ENCODE data around the gene RNF223. TPM values are rescaled to one million over a fixed set of nuclear protein-coding genes. Genes with fewer than 3 reads are reported as not detected.

RNF223 gene
- total and polyA plus RNA-seq, 2 donors from 2014 or later: 0.28 to 2.3 TPM

DNA sequence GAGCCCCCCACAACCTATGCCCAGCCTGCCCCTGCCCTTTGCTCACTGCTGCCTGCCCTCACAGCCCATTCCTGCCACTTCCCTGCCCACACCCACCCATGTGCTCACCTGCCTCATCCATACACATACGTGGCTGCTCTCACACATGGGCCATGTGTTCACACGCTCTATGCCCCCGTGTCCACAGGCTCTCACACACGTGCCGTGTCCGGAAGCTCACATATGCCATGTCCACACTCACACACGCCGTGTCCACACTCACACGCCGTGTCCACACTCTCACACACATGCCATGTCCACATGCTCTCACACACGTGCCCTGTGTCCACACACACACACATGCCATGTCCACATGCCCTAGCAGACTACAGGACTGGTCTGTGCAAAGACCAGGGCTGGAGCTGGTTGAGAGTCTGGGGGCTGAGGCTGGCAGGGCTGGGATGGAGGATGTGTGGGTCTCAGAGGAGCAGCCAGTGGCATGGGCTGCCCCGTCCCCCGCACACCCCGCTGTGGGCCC, 583 bp upstream of the RNF223 start:
- peak in 1 of 5 donors; percentile 49 for DNase-seq
- Histone ChIP-seq H3K4me3 (ENCODE audit: low read length in 3 of 3) (no peak overlapping the region), H3K27me3 (ENCODE audit: control insufficient read depth, insufficient read depth, low read length) (no peaks in the 10 kb centered on the region), H3K36me3 (ENCODE audit: control insufficient read depth in 2 of 3, insufficient read depth in 3 of 3, low read length in 3 of 3) (no peaks in the 10 kb centered on the region), H3K4me1 (ENCODE audit: control insufficient read depth in 2 of 3, insufficient read depth in 2 of 3, low read depth in 1 of 3, low read length in 3 of 3) (peaks cover 0 to 4% (median 0%) of the 10 kb centered on the region in 3 donors), H3K9me3 (ENCODE audit: control insufficient read depth in 2 of 3, insufficient read depth in 1 of 3, low read length in 3 of 3) (no peaks in the 10 kb centered on the region), H3K9ac (ENCODE audit: low read length in 3 of 3) (no peak overlapping the region), H3K27ac (ENCODE audit: low read depth in 2 of 2, low read length in 2 of 2) (no peak overlapping the region)
- TF ChIP-seq, protein P1, sequence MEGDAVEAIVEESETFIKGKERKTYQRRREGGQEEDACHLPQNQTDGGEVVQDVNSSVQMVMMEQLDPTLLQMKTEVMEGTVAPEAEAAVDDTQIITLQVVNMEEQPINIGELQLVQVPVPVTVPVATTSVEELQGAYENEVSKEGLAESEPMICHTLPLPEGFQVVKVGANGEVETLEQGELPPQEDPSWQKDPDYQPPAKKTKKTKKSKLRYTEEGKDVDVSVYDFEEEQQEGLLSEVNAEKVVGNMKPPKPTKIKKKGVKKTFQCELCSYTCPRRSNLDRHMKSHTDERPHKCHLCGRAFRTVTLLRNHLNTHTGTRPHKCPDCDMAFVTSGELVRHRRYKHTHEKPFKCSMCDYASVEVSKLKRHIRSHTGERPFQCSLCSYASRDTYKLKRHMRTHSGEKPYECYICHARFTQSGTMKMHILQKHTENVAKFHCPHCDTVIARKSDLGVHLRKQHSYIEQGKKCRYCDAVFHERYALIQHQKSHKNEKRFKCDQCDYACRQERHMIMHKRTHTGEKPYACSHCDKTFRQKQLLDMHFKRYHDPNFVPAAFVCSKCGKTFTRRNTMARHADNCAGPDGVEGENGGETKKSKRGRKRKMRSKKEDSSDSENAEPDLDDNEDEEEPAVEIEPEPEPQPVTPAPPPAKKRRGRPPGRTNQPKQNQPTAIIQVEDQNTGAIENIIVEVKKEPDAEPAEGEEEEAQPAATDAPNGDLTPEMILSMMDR (IDR thresholded peaks at IDR 0.05; ENCODE audit: borderline replicate concordance, extremely low read depth, insufficient read depth): no peak
- intact Hi-C loops (cut with DNase I): no loop called here
- FAIRE-seq: no peak

DNA sequence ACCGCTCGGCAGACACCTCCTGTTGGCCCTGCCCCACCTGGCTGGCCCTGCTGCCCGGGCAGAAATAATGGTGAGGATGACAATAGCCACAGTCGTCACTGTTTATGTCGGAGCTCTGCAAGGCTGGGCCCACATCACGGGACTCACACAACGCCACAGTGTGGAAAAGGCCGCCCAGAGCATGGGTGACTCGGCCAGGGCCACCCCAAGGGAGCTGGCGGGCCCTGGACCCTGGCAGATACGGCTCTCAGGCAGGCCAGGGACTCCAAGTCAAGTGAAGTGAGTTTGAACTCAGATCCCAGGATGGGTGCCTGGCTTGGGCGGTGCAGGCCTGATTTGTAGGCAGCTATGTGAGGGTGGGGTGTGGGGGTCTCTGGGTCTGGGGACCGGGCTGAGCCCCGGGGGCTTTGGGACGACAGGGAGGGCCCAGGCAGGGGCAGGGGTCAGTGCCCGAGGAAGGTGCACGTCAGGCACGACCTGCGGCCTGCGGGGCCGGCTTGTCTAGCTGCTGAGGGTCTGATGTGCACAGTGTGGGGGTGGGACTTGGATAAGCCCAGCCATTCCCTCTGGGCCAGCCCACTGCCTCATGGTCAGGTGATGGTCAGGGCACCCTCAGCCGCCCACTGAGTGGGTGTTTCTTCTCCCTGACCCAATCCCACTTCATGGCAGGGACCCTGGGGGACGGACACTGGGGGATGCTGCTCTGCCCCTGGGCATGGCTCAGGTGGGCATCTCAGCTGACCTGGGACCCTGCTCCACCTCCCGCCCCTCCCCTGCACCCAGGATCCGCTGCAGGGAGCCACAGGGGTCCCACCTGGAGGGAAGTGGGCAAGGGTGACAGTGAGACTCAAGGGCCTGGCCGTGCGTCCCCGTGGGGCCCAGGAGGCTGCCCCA, 1.0 kb downstream of the RNF223 start:
- Histone ChIP-seq H3K4me1 (ENCODE audit: control insufficient read depth in 2 of 3, insufficient read depth in 2 of 3, low read depth in 1 of 3, low read length in 3 of 3) (no peaks in the 10 kb centered on the region), H3K9me3 (ENCODE audit: control insufficient read depth in 2 of 3, insufficient read depth in 1 of 3, low read length in 3 of 3) (no peaks in the 10 kb centered on the region), H3K4me3 (ENCODE audit: low read length in 3 of 3) (no peak overlapping the region), H3K27ac (ENCODE audit: low read depth in 2 of 2, low read length in 2 of 2) (no peak overlapping the region), H3K27me3 (ENCODE audit: control insufficient read depth, insufficient read depth, low read length) (no peaks in the 10 kb centered on the region), H3K36me3 (ENCODE audit: control insufficient read depth in 2 of 3, insufficient read depth in 3 of 3, low read length in 3 of 3) (no peaks in the 10 kb centered on the region), H3K9ac (ENCODE audit: low read length in 3 of 3) (no peak overlapping the region)
- intact Hi-C loops (cut with DNase I): no loop called here
- no peak for FAIRE-seq
- DNase-seq: no peak
- TF ChIP-seq, protein P1 (IDR thresholded peaks at IDR 0.05; ENCODE audit: borderline replicate concordance, extremely low read depth, insufficient read depth): no peak

DNA sequence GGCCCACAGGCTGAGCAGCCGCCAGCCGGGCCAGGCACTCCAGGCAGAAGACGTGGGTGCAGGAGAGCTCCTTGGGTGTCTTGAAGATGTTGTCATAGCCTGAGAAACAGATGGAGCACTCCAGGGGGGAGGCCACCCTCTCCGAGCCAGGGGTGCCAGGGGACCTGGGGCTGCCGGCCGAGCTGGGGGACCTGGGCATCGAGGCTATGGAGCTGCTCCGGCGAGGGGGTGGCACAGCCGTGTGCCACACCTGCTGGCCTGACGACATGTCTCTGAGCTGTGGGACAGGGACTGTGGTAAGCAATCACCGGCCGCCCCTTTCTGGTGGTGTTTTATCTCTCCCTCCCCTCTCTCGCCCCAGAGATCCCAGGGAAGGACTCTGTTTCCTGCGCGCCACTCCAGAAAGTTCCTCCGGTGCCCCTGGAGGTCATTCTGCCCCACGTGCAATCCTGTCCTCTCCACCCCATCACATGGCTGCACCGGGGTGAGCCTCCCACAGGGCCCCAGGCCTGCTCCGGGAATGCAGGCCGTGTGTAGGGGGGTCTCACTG, 1.7 kb downstream of the RNF223 start:
- intact Hi-C loops (cut with DNase I): no loop called here
- Histone ChIP-seq H3K27me3 (ENCODE audit: control insufficient read depth, insufficient read depth, low read length) (no peaks in the 10 kb centered on the region), H3K36me3 (ENCODE audit: control insufficient read depth in 2 of 3, insufficient read depth in 3 of 3, low read length in 3 of 3) (no peaks in the 10 kb centered on the region), H3K9ac (ENCODE audit: low read length in 3 of 3) (no peak overlapping the region), H3K27ac (ENCODE audit: low read depth in 2 of 2, low read length in 2 of 2) (no peak overlapping the region), H3K4me3 (ENCODE audit: low read length in 3 of 3) (no peak overlapping the region), H3K9me3 (ENCODE audit: control insufficient read depth in 2 of 3, insufficient read depth in 1 of 3, low read length in 3 of 3) (no peaks in the 10 kb centered on the region), H3K4me1 (ENCODE audit: control insufficient read depth in 2 of 3, insufficient read depth in 2 of 3, low read depth in 1 of 3, low read length in 3 of 3) (peaks cover 0 to 4% (median 0%) of the 10 kb centered on the region in 3 donors)
- TF ChIP-seq, protein P1 (IDR thresholded peaks at IDR 0.05; ENCODE audit: borderline replicate concordance, extremely low read depth, insufficient read depth): no peak
- FAIRE-seq (no peak), DNase-seq (no peak)

Data from kidney (tissue), 14 donors.